Measurements from ENCODE around the gene PRRC2C. TPM values are rescaled to one million over a fixed set of nuclear protein-coding genes. Genes with fewer than 3 reads are reported as not detected.

Gene PRRC2C
- total and polyA plus RNA-seq, 2 of the 4 experiments (the other 2 are of a cell fraction) = 54.0 to 58.3 TPM

DNA sequence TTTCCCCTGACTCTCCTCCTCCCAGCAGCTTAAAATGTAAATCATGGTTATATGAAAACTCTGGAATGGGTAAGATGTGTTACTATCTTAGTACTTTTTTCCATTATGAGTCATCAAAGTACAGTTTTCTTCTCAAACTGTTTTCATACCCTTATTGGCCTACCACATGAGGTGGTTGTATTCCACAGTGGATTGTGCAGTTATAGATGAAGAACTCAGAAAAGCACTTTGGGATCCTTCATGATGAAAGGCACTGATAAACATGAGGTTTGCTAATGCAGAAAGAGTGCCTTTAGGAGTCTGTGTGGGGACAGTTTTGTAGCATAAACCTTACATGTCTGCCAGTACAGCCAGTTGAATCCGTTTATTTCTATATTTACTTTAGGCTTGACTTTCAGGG lies 104.7 kb downstream of the PRRC2C start:
- Histone ChIP-seq H3K4me3 (ENCODE audit: insufficient read depth, low read depth, low read length) (no peak overlapping the region), H3K27ac (ENCODE audit: insufficient read depth, low read length) (peak overlapping the region; percentile 4; the same call in 1 of the 2 replicates), H4K5ac (ENCODE audit: low read depth, low read length) (no peak overlapping the region), H4K8ac (ENCODE audit: low read depth in 2 of 2, low read length in 2 of 2) (0 out of 4 replicates have a peak overlapping the region, but pooled peaks of 1 of the 2 experiments have one; percentile 2), H3K9me3 (ENCODE audit: control insufficient read depth, insufficient read depth, low read length) (no peaks in the 10 kb centered on the region), H3K9me1 (ENCODE audit: insufficient read depth, low read length) (peaks cover 3% of the 10 kb centered on the region), H2BK5ac (ENCODE audit: low read depth, low read length, poor library complexity, severe bottlenecking) (peak overlapping the region; percentile 80), H3K4ac (ENCODE audit: low read depth, low read length) (no peak overlapping the region), H2BK120ac (ENCODE audit: low read depth, low read length) (no peak overlapping the region), H2BK20ac (ENCODE audit: low read depth, low read length) (no peak overlapping the region), H3K9ac (ENCODE audit: low read depth, low read length) (no peak overlapping the region), H3K4me2 (ENCODE audit: low read depth, low read length) (peak overlapping the region; percentile 29; the same call in 1 of the 2 replicates), H3K23ac (ENCODE audit: low read depth, low read length) (no peak overlapping the region; the same call in 1 of the 2 replicates), H2AK9ac (replicated peaks; ENCODE audit: low read depth, low read length, poor library complexity) (no peak overlapping the region), H4K91ac (ENCODE audit: insufficient read depth, low read depth, low read length) (no peak overlapping the region), H2AK5ac (ENCODE audit: low read depth, low read length) (no peak overlapping the region), H3K36me3 (ENCODE audit: control insufficient read depth, insufficient read depth, low read length) (peaks cover 38% of the 10 kb centered on the region), H3K14ac (replicated peaks; ENCODE audit: low read depth, low read length) (no peak overlapping the region), H2BK15ac (ENCODE audit: low read depth, low read length) (no peak overlapping the region), H3K27me3 (ENCODE audit: control insufficient read depth, insufficient read depth, low read length) (no peaks in the 10 kb centered on the region), H3K56ac (ENCODE audit: extremely low read depth, insufficient read depth, low read length) (no peak overlapping the region), H3K79me1 (ENCODE audit: low read depth in 1 of 2, low read length in 2 of 2) (peaks cover 4 to 21% of the 10 kb centered on the region in 2 experiments; a peak in 3 of 4 replicates), H4K20me1 (ENCODE audit: insufficient read depth, low read length) (peaks cover 7% of the 10 kb centered on the region; the same call in 1 of the 2 replicates), H3K18ac (ENCODE audit: low read depth, low read length) (no peak overlapping the region), H3K4me1 (ENCODE audit: control insufficient read depth, insufficient read depth, low read length) (peaks cover 9% of the 10 kb centered on the region), H2AFZ (replicated peaks; ENCODE audit: low read length, poor library complexity) (no peak overlapping the region)
- TF ChIP-seq FOS (IDR thresholded peaks at IDR 0.05; ENCODE audit: low read depth, low read length) = peak; percentile 80
- no peak for TF ChIP-seq SMC3 (IDR thresholded peaks at IDR 0.05; ENCODE audit: low read depth, low read length)
- TF ChIP-seq, protein P1, sequence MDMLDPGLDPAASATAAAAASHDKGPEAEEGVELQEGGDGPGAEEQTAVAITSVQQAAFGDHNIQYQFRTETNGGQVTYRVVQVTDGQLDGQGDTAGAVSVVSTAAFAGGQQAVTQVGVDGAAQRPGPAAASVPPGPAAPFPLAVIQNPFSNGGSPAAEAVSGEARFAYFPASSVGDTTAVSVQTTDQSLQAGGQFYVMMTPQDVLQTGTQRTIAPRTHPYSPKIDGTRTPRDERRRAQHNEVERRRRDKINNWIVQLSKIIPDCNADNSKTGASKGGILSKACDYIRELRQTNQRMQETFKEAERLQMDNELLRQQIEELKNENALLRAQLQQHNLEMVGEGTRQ (IDR thresholded peaks at IDR 0.05; ENCODE audit: low read depth, low read length) = no peak
- TF ChIP-seq, protein P2, sequence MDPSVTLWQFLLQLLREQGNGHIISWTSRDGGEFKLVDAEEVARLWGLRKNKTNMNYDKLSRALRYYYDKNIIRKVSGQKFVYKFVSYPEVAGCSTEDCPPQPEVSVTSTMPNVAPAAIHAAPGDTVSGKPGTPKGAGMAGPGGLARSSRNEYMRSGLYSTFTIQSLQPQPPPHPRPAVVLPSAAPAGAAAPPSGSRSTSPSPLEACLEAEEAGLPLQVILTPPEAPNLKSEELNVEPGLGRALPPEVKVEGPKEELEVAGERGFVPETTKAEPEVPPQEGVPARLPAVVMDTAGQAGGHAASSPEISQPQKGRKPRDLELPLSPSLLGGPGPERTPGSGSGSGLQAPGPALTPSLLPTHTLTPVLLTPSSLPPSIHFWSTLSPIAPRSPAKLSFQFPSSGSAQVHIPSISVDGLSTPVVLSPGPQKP (IDR thresholded peaks at IDR 0.05; ENCODE audit: borderline replicate concordance, low read depth, low read length) = no peak
- TF ChIP-seq CHD1 (IDR thresholded peaks at IDR 0.05; ENCODE audit: low read depth, low read length) = no peak
- CTCF ChIA-PET = interaction anchor here (0.6 kb wide), 1 partner anchor 311 kb away, joined by 3 read pairs; no protein-coding TSS in a partner anchor
- POLR2A ChIA-PET (ENCODE audit: unreplicated experiment) = no interaction called here
- intact Hi-C loops (cut with micrococcal nuclease) = no loop called here
- ATAC-seq (ENCODE audit: low read depth) (peak; percentile 80), DNase-seq (peak; percentile 80)
- no CpG with 5 or more reads among the region's 1 CpG for WGBS, 2 experiments (ENCODE audit: extremely low coverage in 2 of 2, insufficient read length in 1 of 2)
- dilution Hi-C loops (cut with HindIII; ENCODE audit: low sequenced_read_pairs, unreplicated experiment) = no loop called here
- in situ Hi-C loops (cut with MboI; ENCODE audit: low sequenced_read_pairs) = no loop called here
- no TSS peak for BruUV-seq (replicated peaks)

Measured in IMR-90 (cell line).